ENCODE data around the gene RELN. TPM values are rescaled to one million over a fixed set of nuclear protein-coding genes. Genes with fewer than 3 reads are reported as not detected.
A peak's percentile ranks its signal among the peaks of the same experiment; 100 is the strongest.

RELN gene
- total and polyA plus RNA-seq, 2 of the 13 experiments (the other 11 are each of a cell fraction or from before 2014, with no cell fraction given): 315 to 332 TPM

GRCh38 chr7:103660455-103661371 is 328.7 kb downstream of the RELN start (continued):
- TF ChIP-seq ARID4A (CRISPR knock-in tag; IDR thresholded peaks at IDR 0.05; ENCODE audit: borderline replicate concordance) (peak; percentile 53; the same call in 1 of the 2 replicates), ZNF678 (CRISPR knock-in tag; IDR thresholded peaks at IDR 0.05) (no peak), ESRRA (CRISPR knock-in tag; IDR thresholded peaks at IDR 0.05; ENCODE audit: low read depth) (peak; percentile 78; the same call in 1 of the 2 replicates), MXD4 (CRISPR knock-in tag; IDR thresholded peaks at IDR 0.05) (0 out of 2 replicates have a peak, but pooled peaks have one; percentile 61), KLF9 (CRISPR knock-in tag; IDR thresholded peaks at IDR 0.05; ENCODE audit: low read depth) (no peak), ZNF256 (CRISPR knock-in tag; conservative IDR thresholded peaks at IDR 0.05) (no peak), ZFP91 (CRISPR knock-in tag; IDR thresholded peaks at IDR 0.05; ENCODE audit: borderline replicate concordance) (no peak), ZBTB25 (CRISPR knock-in tag; IDR thresholded peaks at IDR 0.05) (peak; percentile 86; the same call in 1 of the 2 replicates), PLSCR1 (CRISPR knock-in tag; IDR thresholded peaks at IDR 0.05; ENCODE audit: borderline replicate concordance) (no peak), ZBTB1 (CRISPR knock-in tag; IDR thresholded peaks at IDR 0.05; ENCODE audit: borderline replicate concordance) (no peak), MAX (IDR thresholded peaks at IDR 0.05) (peak; percentile 85), ZSCAN5A (CRISPR knock-in tag; IDR thresholded peaks at IDR 0.05; ENCODE audit: borderline replicate concordance) (peak; percentile 94; the same call in 1 of the 2 replicates)
